Fibroblast of skin of back (primary cell): ENCODE results near the gene PARD3. TPM values are rescaled to one million over a fixed set of nuclear protein-coding genes. Genes with fewer than 3 reads are reported as not detected.
"Not testable (repeated sequence)": the region's sequence is repeated elsewhere in the genome, so short reads cannot be mapped to it uniquely, and the experiment has no call there.

Source experiments
- DNase-seq: peaks from one replicate; pipeline ENCODE4 v3.0.0-alpha.2; 2013
- polyA plus RNA-seq, 2 experiments: library from polyadenylated mRNA; unstranded; fragments of 120-200 nt; gene quantifications; one replicate each; pipeline ENCODE4 v1.2.1, GENCODE V29; 2013; ENCODE audit not compliant: insufficient read length in 2 of 2

PARD3 gene
- polyA plus RNA-seq (2013, experiment 1 of 2; ENCODE audit: insufficient read length), result 21.2 TPM
- 23.0 TPM for polyA plus RNA-seq (2013, experiment 2 of 2; ENCODE audit: insufficient read length)

- peak; percentile 49 for DNase-seq
Observed at GRCh38 chr10:34815185-34816084, at the start of gene PARD3. Gene PARD3, minus strand, starts transcription at chr10:34815296. Its CDS starts 301 bp downstream, at chr10:34814995.

- no peak for DNase-seq
Observed at GRCh38 chr10:34864149-34865067, 49.3 kb upstream of the PARD3 start.

GRCh38 chr10:34862892-34863291 is 47.8 kb upstream of the PARD3 start:
- no peak for DNase-seq

GRCh38 chr10:34861293-34862021 is 46.4 kb upstream of the PARD3 start:
- DNase-seq, result peak; percentile 56

- DNase-seq, result peak; percentile 48
Observed at GRCh38 chr10:34859170-34859569, 44.1 kb upstream of the PARD3 start.

- DNase-seq, result no peak
Observed at GRCh38 chr10:34858003-34858402, 42.9 kb upstream of the PARD3 start.

- DNase-seq, result peak; percentile 26
Observed at GRCh38 chr10:34854147-34854601, 39.1 kb upstream of the PARD3 start.

- no peak for DNase-seq
Observed at GRCh38 chr10:34853357-34853756, 38.3 kb upstream of the PARD3 start.

GRCh38 chr10:34850558-34850957 is 35.5 kb upstream of the PARD3 start:
- no peak for DNase-seq

- no peak for DNase-seq
Observed at GRCh38 chr10:34850036-34850435, 34.9 kb upstream of the PARD3 start.

GRCh38 chr10:34845070-34845469 is 30.0 kb upstream of the PARD3 start:
- DNase-seq, result no peak

GRCh38 chr10:34844448-34844847 is 29.4 kb upstream of the PARD3 start:
- DNase-seq, result no peak

GRCh38 chr10:34843470-34843869 is 28.4 kb upstream of the PARD3 start:
- not testable (repeated sequence) for DNase-seq

GRCh38 chr10:34838366-34838900 is 23.3 kb upstream of the PARD3 start:
- no peak for DNase-seq

- DNase-seq, result no peak
Observed at GRCh38 chr10:34835908-34836508, 20.9 kb upstream of the PARD3 start.

GRCh38 chr10:34834274-34834673 is 19.2 kb upstream of the PARD3 start:
- DNase-seq, result no peak

- DNase-seq, result no peak
Observed at GRCh38 chr10:34830217-34830822, 15.2 kb upstream of the PARD3 start.

GRCh38 chr10:34826857-34827766 is 12.0 kb upstream of the PARD3 start:
- no peak for DNase-seq

- no peak for DNase-seq
Observed at GRCh38 chr10:34826221-34826620, 11.1 kb upstream of the PARD3 start.

- no peak for DNase-seq
Observed at GRCh38 chr10:34825414-34825813, 10.3 kb upstream of the PARD3 start.
